Psoas muscle (tissue), 8 donors: ENCODE measurements around the gene ARPC4. TPM values are rescaled to one million over a fixed set of nuclear protein-coding genes. Genes with fewer than 3 reads are reported as not detected.

Experiments
- ATAC-seq, 4 donors: fragments of 200-7000 bp; cut with Tn5 transposase; one replicate each; pipeline ENCODE4 v1.9.1; 2020; ENCODE audit warnings: moderate library complexity in 3 of 4, mild to moderate bottlenecking in 2 of 4
- DNase-seq, 2 donors: peaks; one replicate each; pipeline ENCODE4 v3.0.0-alpha.2; 2020
- H3K27ac ChIP-seq: fragments of 200-600 bp; one replicate; pipeline ENCODE4 v1.8.0; 2022
- H3K27me3 ChIP-seq, 3 donors: fragments of 200-600 bp in 1 of 3; one replicate each; pipeline versions ENCODE4 v1.6.1 to v1.8.0; 2013 to 2022; ENCODE audit warnings: low read length in 2 of 3, mild to moderate bottlenecking in 2 of 3, moderate library complexity in 1 of 3; ENCODE audit not compliant: insufficient read depth in 3 of 3
- H3K36me3 ChIP-seq, 2 donors: fragments of 200-600 bp in 1 of 2; one replicate each; pipeline versions ENCODE4 v1.6.1 to v1.8.0; 2013 to 2022; ENCODE audit warnings: low read depth in 1 of 2, mild to moderate bottlenecking in 1 of 2, moderate library complexity in 1 of 2; ENCODE audit not compliant: insufficient read depth in 1 of 2
- H3K4me1 ChIP-seq: fragments of 200-600 bp; one replicate; pipeline ENCODE4 v1.8.0; 2022
- H3K4me3 ChIP-seq: fragments of 200-600 bp; one replicate; pipeline ENCODE4 v1.8.0; 2022; ENCODE audit warnings: mild to moderate bottlenecking
- H3K9me3 ChIP-seq: fragments of 200-600 bp; one replicate; pipeline ENCODE4 v1.8.0; 2022
- CTCF ChIP-seq: fragments of 200-600 bp; IDR thresholded peaks from one replicate; pipeline ENCODE4 v1.8.0; 2022; ENCODE audit warnings: antibody characterized with exemption
- WGBS, 3 donors: extraction: QIAGEN DNeasy Blood & Tissue Kit; methylation state at CpG; one replicate each; pipeline versions ENCODE4 v1.1.6 to v1.1.7; 2013; 5-methylcytosine and 5-hydroxymethylcytosine counted together
- intact Hi-C, 2 donors: fragments of 100-400 bp; cut with DNase I; formaldehyde crosslinking; loops; one replicate each; pipeline versions ENCODE4 v1.11.0 to v1.14.2; 2022
- polyA plus RNA-seq, 3 donors: library from polyadenylated mRNA; stranded (reverse); fragments of 200-250 nt; gene quantifications; one replicate each; pipeline ENCODE4 v1.2.3, GENCODE V29; 2013
- total RNA-seq, 4 donors: library from RNA; stranded (reverse); fragmentation: NEBNext Ultra II Directional in 2 of 4; extraction: Animal tissue kit (Norgen Biotek cat#: 25700) in 2 of 4; gene quantifications; one replicate each; pipeline versions ENCODE4 v1.2.1 to v1.2.4, GENCODE V29; 2021 to 2023
- donor health status: healthy with polysubstance abuse.
- donor health status: DM: no; HTN: no; CAD: no; lungs with moderate emphysema.
- donor health status: Bipolar disorder and iron deficiency.
- donor health status: healthy.
- donor health status: DM: yes; HTN: yes; CAD: no.
- donor health status: DM: no; HTN: no; CAD: no.
- donor health status: DM: no; HTN: no; CAD: no.
- donor health status: DM: yes; HTN: yes; CAD: no.

ARPC4 gene
- total and polyA plus RNA-seq, 7 donors = 53.9 to 155 (median 89.6) TPM

- DNase-seq (no peak), ATAC-seq (no peak)
- intact Hi-C loops = no loop called here
- Histone ChIP-seq H3K4me3 (no peak overlapping the region), H3K4me1 (no peaks in the 10 kb centered on the region), H3K27me3 (no peaks in the 10 kb centered on the region), H3K36me3 (peaks cover 4 to 73% of the 10 kb centered on the region in 2 donors), H3K9me3 (no peaks in the 10 kb centered on the region), H3K27ac (no peak overlapping the region)
- WGBS, 3 donors = 91 to 99% (median 97%) methylated on average over 9 of the region's 9 CpGs
- TF ChIP-seq CTCF = no peak
Observed at GRCh38 chr3:9833078-9833477, 40.2 kb downstream of the ARPC4 start.

GRCh38 chr3:9834520-9835380 is 41.9 kb downstream of the ARPC4 start:
- Histone ChIP-seq H3K4me3 (no peak overlapping the region), H3K27ac (no peak overlapping the region), H3K36me3 (peaks cover 4 to 80% of the 10 kb centered on the region in 2 donors), H3K4me1 (no peaks in the 10 kb centered on the region), H3K27me3 (no peaks in the 10 kb centered on the region), H3K9me3 (no peaks in the 10 kb centered on the region)
- TF ChIP-seq CTCF = no peak
- ATAC-seq (no peak), DNase-seq (no peak)
- WGBS, 3 donors = 77 to 84% (median 79%) methylated on average over 18 of the region's 18 CpGs
- intact Hi-C loops = no loop called here

- TF ChIP-seq CTCF = no peak
- no peak for DNase-seq
- intact Hi-C loops = no loop called here
- H3K27me3 ChIP-seq = no peaks in the 10 kb centered on the region
- ATAC-seq = no peak
- H3K36me3 ChIP-seq = peaks cover 4 to 88% of the 10 kb centered on the region in 2 donors
- WGBS, 3 donors = 85 to 91% (median 88%) methylated on average over 12 of the region's 12 CpGs
- H3K9me3 ChIP-seq = no peaks in the 10 kb centered on the region
- no peak overlapping the region for H3K4me3 ChIP-seq
- no peak overlapping the region for H3K27ac ChIP-seq
- H3K4me1 ChIP-seq = peaks cover 8% of the 10 kb centered on the region
Observed at GRCh38 chr3:9837701-9838582, 45.1 kb downstream of the ARPC4 start.

GRCh38 chr3:9838856-9839255 is 46.0 kb downstream of the ARPC4 start:
- DNase-seq = no peak

More at GRCh38 chr3:9838856-9839255, 46.0 kb downstream of the ARPC4 start:
- no peak overlapping the region for H3K4me3 ChIP-seq
- H3K27me3 ChIP-seq = no peaks in the 10 kb centered on the region
- intact Hi-C loops = no loop called here
- no peak for ATAC-seq
- TF ChIP-seq CTCF = no peak
- WGBS, 3 donors = 72 to 83% (median 75%) methylated on average over 4 of the region's 4 CpGs
- no peaks in the 10 kb centered on the region for H3K9me3 ChIP-seq
- H3K36me3 ChIP-seq = peaks cover 4 to 79% of the 10 kb centered on the region in 2 donors
- no peak overlapping the region for H3K27ac ChIP-seq
- H3K4me1 ChIP-seq = peaks cover 9% of the 10 kb centered on the region
